CD4-positive, alpha-beta memory T cell (primary cell): ENCODE measurements around the gene FAM20A. TPM values are rescaled to one million over a fixed set of nuclear protein-coding genes. Genes with fewer than 3 reads are reported as not detected.
"Not testable (repeated sequence)": the region's sequence is repeated elsewhere in the genome, so short reads cannot be mapped to it uniquely, and the experiment has no call there.

ENCODE experiments used
- CTCF ChIA-PET: fragments of 350-600 bp; sonication (Branson Sonifier 250); formaldehyde crosslinking; loops from one replicate; lab custom pipeline; 2021; ENCODE audit warnings: inconsistent platforms; ENCODE audit not compliant: partially characterized antibody; lab: Charles Lee
- POLR2A ChIA-PET: fragments of 350-600 bp; sonication (Branson Sonifier 250); formaldehyde crosslinking; loops from one replicate; lab custom pipeline; 2021; ENCODE audit not compliant: partially characterized antibody; lab: Charles Lee
- DNase-seq, 5 donors: peaks; one replicate each; pipeline versions ENCODE4 v3.0.0 to v3.0.0-alpha.2; 2020 to 2022; ENCODE audit warnings: mixed read lengths in 1 of 5
- H3K27ac ChIP-seq: one replicate; pipeline ENCODE4 v1.7.0; 2013; ENCODE audit warnings: low read depth, low read length
- H3K27me3 ChIP-seq: 2 replicates; pipeline ENCODE4 v1.7.0; 2013; ENCODE audit warnings: mild to moderate bottlenecking, low read length, moderate library complexity; ENCODE audit not compliant: insufficient read depth
- H3K36me3 ChIP-seq: 2 replicates; pipeline ENCODE4 v1.7.0; 2013; ENCODE audit warnings: mild to moderate bottlenecking, low read length, moderate library complexity; ENCODE audit not compliant: insufficient read depth
- H3K4me1 ChIP-seq: 2 replicates; pipeline ENCODE4 v1.7.0; 2013; ENCODE audit warnings: mild to moderate bottlenecking, low read length, moderate library complexity; ENCODE audit not compliant: insufficient read depth
- H3K4me3 ChIP-seq, 2 donors: one replicate each; pipeline ENCODE4 v1.7.0; 2013; ENCODE audit warnings: low read length in 2 of 2, mild to moderate bottlenecking in 1 of 2
- H3K9me3 ChIP-seq, 2 donors: one replicate each; pipeline ENCODE4 v1.7.0; 2013; ENCODE audit warnings: low read length in 2 of 2, control low read depth in 1 of 2; ENCODE audit not compliant: control insufficient read depth in 1 of 2
- H3K27ac Mint-ChIP-seq, 7 donors: one replicate each; pipeline ENCODE4 v1.8.0; 2020 to 2021; ENCODE audit warnings: mixed read lengths in 7 of 7, mild to moderate bottlenecking in 6 of 7, inconsistent platforms in 3 of 7, moderate library complexity in 3 of 7
- H3K27me3 Mint-ChIP-seq, 2 donors: one replicate each; pipeline ENCODE4 v1.8.0; 2020 to 2021; ENCODE audit warnings: mixed read lengths in 2 of 2
- H3K36me3 Mint-ChIP-seq, 2 donors: one replicate each; pipeline ENCODE4 v1.8.0; 2020 to 2021; ENCODE audit warnings: mixed read lengths in 2 of 2, inconsistent platforms in 1 of 2, mild to moderate bottlenecking in 1 of 2
- H3K4me1 Mint-ChIP-seq, 4 donors: one replicate each; pipeline ENCODE4 v1.8.0; 2020 to 2021; ENCODE audit warnings: mixed read lengths in 4 of 4, mild to moderate bottlenecking in 1 of 4
- H3K4me3 Mint-ChIP-seq, 8 donors: one replicate each; pipeline ENCODE4 v1.8.0; 2020 to 2021; ENCODE audit warnings: mixed read lengths in 8 of 8, mild to moderate bottlenecking in 7 of 8, moderate library complexity in 6 of 8, inconsistent platforms in 3 of 8
- H3K9me3 Mint-ChIP-seq, 8 donors: one replicate each; pipeline ENCODE4 v1.8.0; 2020 to 2021; ENCODE audit warnings: mixed read lengths in 8 of 8, mild to moderate bottlenecking in 5 of 8, inconsistent platforms in 3 of 8, moderate library complexity in 1 of 8
- intact Hi-C: fragments of 100-400 bp; cut with micrococcal nuclease; formaldehyde crosslinking; loops from one replicate; pipeline ENCODE4 v1.15.1; 2023
- polyA plus RNA-seq, 2 donors: library from polyadenylated mRNA; unstranded; fragments of 300-500 nt; fragmentation: Illumina TruSeq; gene quantifications; one replicate each; pipeline ENCODE4 v1.2.3, GENCODE V29; 2021
- total RNA-seq, 2 experiments: library from RNA; stranded (reverse); gene quantifications; one replicate each; pipeline ENCODE4 v1.2.3, GENCODE V29; 2021

The FAM20A gene
- total and polyA plus RNA-seq, 4 experiments from 2014 or later, result 0.08 TPM; not detected in 3

- POLR2A ChIA-PET, result interaction anchor here (0.8 to 1.1 kb wide), 4 partner anchors 10 to 250 kb away, joined by 3 to 8 read pairs (median 4); partner anchors contain the start of genes AMZ2 and PRKAR1A
- Mint-ChIP-seq H3K36me3 (no peaks in the 10 kb centered on the region), H3K27me3 (peaks cover 5% of the 10 kb centered on the region in 2 donors), H3K4me1 (peaks cover 12 to 21% (median 16%) of the 10 kb centered on the region in 4 donors), H3K9me3 (no peaks in the 10 kb centered on the region), H3K27ac (peak overlapping the region in 3 of 7 donors; percentile 11 to 55 (median 44)), H3K4me3 (peak overlapping the region in 7 of 8 donors; percentile 5 to 45 (median 31))
- Histone ChIP-seq H3K4me3 (no peak overlapping the region), H3K27ac (no peak overlapping the region), H3K9me3 (no peaks in the 10 kb centered on the region), H3K36me3 (no peaks in the 10 kb centered on the region), H3K27me3 (no peaks in the 10 kb centered on the region), H3K4me1 (peaks cover 14% of the 10 kb centered on the region)
- no peak for DNase-seq
- intact Hi-C loops, result no loop called here
- CTCF ChIA-PET, result interaction anchor here (1.3 to 1.6 kb wide), 2 partner anchors 15 to 21 kb away, joined by 3 to 4 read pairs; partner anchors contain the start of gene PRKAR1A
Observed at GRCh38 chr17:68497885-68498319, 103.3 kb downstream of the FAM20A start.

- H3K36me3 Mint-ChIP-seq, result no peaks in the 10 kb centered on the region
- CTCF ChIA-PET, result no interaction called here
- H3K27ac Mint-ChIP-seq, result peak overlapping the region in 3 of 7 donors; percentile 53 to 84 (median 58)
- Histone ChIP-seq H3K4me3 (no peak overlapping the region), H3K36me3 (no peaks in the 10 kb centered on the region), H3K9me3 (no peaks in the 10 kb centered on the region), H3K27me3 (no peaks in the 10 kb centered on the region), H3K27ac (no peak overlapping the region), H3K4me1 (peaks cover 14% of the 10 kb centered on the region)
- peaks cover under 1 to 2% of the 10 kb centered on the region in 2 donors for H3K27me3 Mint-ChIP-seq
- H3K4me1 Mint-ChIP-seq, result peaks cover 12 to 22% (median 17%) of the 10 kb centered on the region in 4 donors
- DNase-seq, result no peak
- intact Hi-C loops, result no loop called here
- POLR2A ChIA-PET, result interaction anchor here (1.0 kb wide), 2 partner anchors 17 to 314 kb away, joined by 3 read pairs; partner anchors contain the start of gene PRKAR1A
- H3K4me3 Mint-ChIP-seq, result no peak overlapping the region
- H3K9me3 Mint-ChIP-seq, result no peaks in the 10 kb centered on the region
Observed at GRCh38 chr17:68495081-68495480, 106.1 kb downstream of the FAM20A start.

DNA sequence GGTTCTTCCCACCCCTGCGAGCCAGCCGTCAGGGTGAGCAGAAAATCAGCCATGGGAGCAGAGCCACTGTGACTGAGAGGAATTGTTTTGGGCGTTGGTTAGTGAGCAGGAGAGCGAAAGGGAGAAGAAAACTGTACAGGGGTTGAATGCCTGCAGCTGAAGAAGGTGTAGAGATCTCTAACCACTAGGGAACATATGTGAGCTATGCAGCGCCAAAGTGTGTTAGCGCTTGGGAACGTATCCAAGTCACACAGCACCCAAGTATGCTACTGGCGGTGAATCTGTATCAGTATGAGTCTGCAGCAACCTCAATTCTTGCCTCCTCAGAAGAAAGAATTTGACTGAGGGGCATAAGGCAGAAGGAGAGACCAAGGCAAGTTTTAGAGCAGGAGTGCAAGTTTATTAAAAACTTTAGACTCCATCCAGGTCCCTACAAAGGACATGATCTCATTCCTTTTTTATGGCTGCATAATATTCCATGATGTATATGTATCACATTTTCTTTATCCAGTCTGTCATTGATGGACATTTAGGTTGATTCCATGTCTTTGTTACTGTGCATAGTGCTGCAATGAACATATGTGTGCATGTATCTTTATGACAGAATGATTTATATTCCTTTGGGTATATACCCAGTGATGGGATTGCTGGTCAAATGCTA lies 108.6 kb downstream of the FAM20A start:
- H3K4me1 Mint-ChIP-seq, result peaks cover 9 to 15% (median 12%) of the 10 kb centered on the region in 4 donors
- H3K4me3 Mint-ChIP-seq, H3K36me3 Mint-ChIP-seq, H3K27me3 Mint-ChIP-seq, H3K27ac Mint-ChIP-seq, intact Hi-C loops, H3K4me3 ChIP-seq, H3K27ac ChIP-seq, H3K36me3 ChIP-seq, H3K9me3 Mint-ChIP-seq, DNase-seq, POLR2A ChIA-PET, H3K27me3 ChIP-seq, H3K9me3 ChIP-seq: not testable (repeated sequence)
- CTCF ChIA-PET, result interaction anchor here (1.3 kb wide), 1 partner anchor 10 kb away, joined by 3 read pairs; no protein-coding TSS in a partner anchor
- peaks cover 12% of the 10 kb centered on the region for H3K4me1 ChIP-seq

GRCh38 chr17:68491381-68492231 lies 109.6 kb downstream of the FAM20A start:
- no peak overlapping the region for H3K4me3 Mint-ChIP-seq
- no peak overlapping the region for H3K27ac ChIP-seq

DNA sequence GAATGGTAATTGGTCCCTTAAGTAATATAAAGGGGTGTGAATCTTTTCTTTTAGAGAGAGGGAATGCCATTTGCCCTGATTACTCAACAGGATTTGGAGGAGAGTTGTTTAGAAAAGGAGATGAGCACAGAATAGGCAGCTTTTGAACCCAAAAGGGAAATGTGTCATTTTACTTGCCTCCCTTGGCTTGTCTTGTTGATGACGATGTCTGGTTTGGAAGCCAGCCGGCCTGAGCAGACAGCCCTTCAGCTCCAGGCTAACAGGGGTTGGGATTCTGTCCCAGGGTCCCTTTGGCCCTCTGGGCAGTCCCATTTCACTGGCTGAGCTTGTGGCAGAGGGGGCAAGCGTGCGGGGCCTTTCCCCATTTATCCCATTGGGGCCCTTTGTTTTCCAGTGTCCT lies 111.2 kb downstream of the FAM20A start:
- Mint-ChIP-seq H3K27me3 (peaks cover 0 to 1% of the 10 kb centered on the region in 2 donors), H3K4me1 (peaks cover 11 to 17% (median 12%) of the 10 kb centered on the region in 4 donors), H3K36me3 (no peaks in the 10 kb centered on the region), H3K4me3 (no peak overlapping the region), H3K27ac (peak overlapping the region in 1 of 7 donors; percentile 48), H3K9me3 (no peaks in the 10 kb centered on the region)
- POLR2A ChIA-PET, result no interaction called here
- no peak for DNase-seq
- CTCF ChIA-PET, result interaction anchor here (1.1 kb wide), 1 partner anchor 9 kb away, joined by 3 read pairs; no protein-coding TSS in a partner anchor
- H3K4me3 ChIP-seq, result no peak overlapping the region
- no peaks in the 10 kb centered on the region for H3K27me3 ChIP-seq
- H3K9me3 ChIP-seq, result no peaks in the 10 kb centered on the region
- H3K36me3 ChIP-seq, result no peaks in the 10 kb centered on the region
- H3K4me1 ChIP-seq, result peaks cover 17% of the 10 kb centered on the region
- no peak overlapping the region for H3K27ac ChIP-seq
- intact Hi-C loops, result no loop called here

More at GRCh38 chr17:68491381-68492231, 109.6 kb downstream of the FAM20A start:
- no peaks in the 10 kb centered on the region for H3K9me3 ChIP-seq
- H3K9me3 Mint-ChIP-seq, result no peaks in the 10 kb centered on the region
- intact Hi-C loops, result no loop called here
- H3K27me3 Mint-ChIP-seq, result no peaks in the 10 kb centered on the region
- no peak for DNase-seq
- H3K27ac Mint-ChIP-seq, result no peak overlapping the region
- H3K4me3 ChIP-seq, result no peak overlapping the region
- ChIA-PET CTCF (no interaction called here), POLR2A (no interaction called here)
- no peaks in the 10 kb centered on the region for H3K36me3 ChIP-seq
- H3K4me1 Mint-ChIP-seq, result peaks cover 11 to 19% (median 15%) of the 10 kb centered on the region in 4 donors
- no peaks in the 10 kb centered on the region for H3K36me3 Mint-ChIP-seq
- no peaks in the 10 kb centered on the region for H3K27me3 ChIP-seq
- peaks cover 17% of the 10 kb centered on the region for H3K4me1 ChIP-seq

Other genes starting within 250 kb of the FAM20A start
- 10 to 100 TPM; 11.9 to 12.3 TPM for gene WIPI1, start 143.9 kb downstream of the FAM20A start, total RNA-seq
- 1 to 10 TPM; 4.4 to 7.9 TPM for gene WIPI1, start 143.9 kb downstream of the FAM20A start, polyA plus RNA-seq
- gene PRKAR1A, start 88.9 kb downstream of the FAM20A start, total RNA-seq, result 100 to 1,000 TPM; 182 to 183 TPM
- 100 to 1,000 TPM; 193 to 220 TPM for gene PRKAR1A, start 88.9 kb downstream of the FAM20A start, polyA plus RNA-seq